GM12865 (cell line): ENCODE measurements around the gene SLC9C1.

Source experiments
- DNase-seq: peaks from one replicate; pipeline ENCODE4 v3.0.0; 2010; ENCODE audit warnings: low read depth
- H3K4me3 ChIP-seq: 2 replicates; pipeline ENCODE4 v1.5.1; 2011; ENCODE audit warnings: mild to moderate bottlenecking, low read depth, low read length, control low read depth
- TF ChIP-seq, protein P1 (sequence below): IDR thresholded peaks from 2 replicates; pipeline ENCODE4 v1.5.1; 2011; ENCODE audit warnings: low read length, control low read depth, low read depth, inconsistent platforms; ENCODE audit not compliant: insufficient read depth; ENCODE audit errors: missing control alignments

Gene SLC9C1

GRCh38 chr3:112132975-112133448 lies 161.0 kb downstream of the SLC9C1 start, which contains the start of gene GCSAM:
Gene GCSAM, minus strand, starts transcription at chr3:112133248. Its CDS starts 128 bp downstream, at chr3:112133120.
- TF ChIP-seq, protein P1, sequence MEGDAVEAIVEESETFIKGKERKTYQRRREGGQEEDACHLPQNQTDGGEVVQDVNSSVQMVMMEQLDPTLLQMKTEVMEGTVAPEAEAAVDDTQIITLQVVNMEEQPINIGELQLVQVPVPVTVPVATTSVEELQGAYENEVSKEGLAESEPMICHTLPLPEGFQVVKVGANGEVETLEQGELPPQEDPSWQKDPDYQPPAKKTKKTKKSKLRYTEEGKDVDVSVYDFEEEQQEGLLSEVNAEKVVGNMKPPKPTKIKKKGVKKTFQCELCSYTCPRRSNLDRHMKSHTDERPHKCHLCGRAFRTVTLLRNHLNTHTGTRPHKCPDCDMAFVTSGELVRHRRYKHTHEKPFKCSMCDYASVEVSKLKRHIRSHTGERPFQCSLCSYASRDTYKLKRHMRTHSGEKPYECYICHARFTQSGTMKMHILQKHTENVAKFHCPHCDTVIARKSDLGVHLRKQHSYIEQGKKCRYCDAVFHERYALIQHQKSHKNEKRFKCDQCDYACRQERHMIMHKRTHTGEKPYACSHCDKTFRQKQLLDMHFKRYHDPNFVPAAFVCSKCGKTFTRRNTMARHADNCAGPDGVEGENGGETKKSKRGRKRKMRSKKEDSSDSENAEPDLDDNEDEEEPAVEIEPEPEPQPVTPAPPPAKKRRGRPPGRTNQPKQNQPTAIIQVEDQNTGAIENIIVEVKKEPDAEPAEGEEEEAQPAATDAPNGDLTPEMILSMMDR: no peak
- peak; percentile 98 for DNase-seq
- peak within 1 kb of the TSS; percentile 90 for H3K4me3 ChIP-seq

DNA sequence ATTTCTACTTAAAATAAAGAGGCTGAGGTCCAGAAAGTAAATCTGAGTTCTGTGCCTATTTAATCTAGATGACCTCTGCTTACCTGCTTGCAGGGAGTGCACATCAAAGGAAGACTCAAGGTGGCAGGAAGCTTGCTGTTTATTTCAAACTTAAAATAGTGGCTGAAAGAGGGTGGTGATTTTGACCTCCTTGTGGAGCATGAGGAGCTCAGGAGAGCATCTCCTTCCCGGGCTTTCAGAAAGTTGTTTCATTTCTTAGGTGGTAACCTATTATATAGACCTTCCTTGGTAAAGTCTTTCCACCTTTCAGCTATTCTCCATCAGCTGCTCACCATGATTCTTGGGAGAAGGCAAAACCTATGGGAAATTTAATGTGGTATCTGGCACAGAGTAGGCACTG lies 161.5 kb downstream of the SLC9C1 start:
- TF ChIP-seq, protein P1: no peak
- peak overlapping the region; percentile 90 for H3K4me3 ChIP-seq
- peak; percentile 68 for DNase-seq

- DNase-seq: peak; percentile 44
- peak overlapping the region; percentile 90 for H3K4me3 ChIP-seq
These were observed 161.9 kb downstream of the SLC9C1 start for GRCh38 chr3:112132088-112132487.

GRCh38 chr3:112131111-112131510 lies 162.9 kb downstream of the SLC9C1 start:
- TF ChIP-seq, protein P1: no peak

More at GRCh38 chr3:112132088-112132487, 161.9 kb downstream of the SLC9C1 start:
- TF ChIP-seq, protein P1: no peak

DNA sequence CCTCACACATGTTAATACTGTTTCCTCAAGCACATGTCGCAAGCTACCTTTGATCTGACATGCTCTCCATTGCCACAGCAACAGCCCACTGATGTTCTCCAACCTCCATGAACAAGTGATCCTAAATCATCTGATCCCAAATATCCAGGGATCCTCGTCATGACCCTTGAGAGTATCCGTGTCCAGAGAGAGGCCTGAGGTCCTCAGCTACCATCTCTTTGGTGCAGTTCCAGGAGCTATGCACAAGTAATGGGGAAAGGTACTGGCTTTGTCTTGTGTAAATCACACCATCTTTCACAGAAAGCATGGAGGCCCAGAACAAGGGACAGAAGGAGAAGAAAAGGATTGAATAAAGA lies 163.4 kb downstream of the SLC9C1 start:
- H3K4me3 ChIP-seq: peak overlapping the region; percentile 90
- DNase-seq: peak; percentile 51
- TF ChIP-seq, protein P1: no peak

More at GRCh38 chr3:112131111-112131510, 162.9 kb downstream of the SLC9C1 start:
- peak overlapping the region; percentile 90 for H3K4me3 ChIP-seq
- peak; percentile 51 for DNase-seq

DNA sequence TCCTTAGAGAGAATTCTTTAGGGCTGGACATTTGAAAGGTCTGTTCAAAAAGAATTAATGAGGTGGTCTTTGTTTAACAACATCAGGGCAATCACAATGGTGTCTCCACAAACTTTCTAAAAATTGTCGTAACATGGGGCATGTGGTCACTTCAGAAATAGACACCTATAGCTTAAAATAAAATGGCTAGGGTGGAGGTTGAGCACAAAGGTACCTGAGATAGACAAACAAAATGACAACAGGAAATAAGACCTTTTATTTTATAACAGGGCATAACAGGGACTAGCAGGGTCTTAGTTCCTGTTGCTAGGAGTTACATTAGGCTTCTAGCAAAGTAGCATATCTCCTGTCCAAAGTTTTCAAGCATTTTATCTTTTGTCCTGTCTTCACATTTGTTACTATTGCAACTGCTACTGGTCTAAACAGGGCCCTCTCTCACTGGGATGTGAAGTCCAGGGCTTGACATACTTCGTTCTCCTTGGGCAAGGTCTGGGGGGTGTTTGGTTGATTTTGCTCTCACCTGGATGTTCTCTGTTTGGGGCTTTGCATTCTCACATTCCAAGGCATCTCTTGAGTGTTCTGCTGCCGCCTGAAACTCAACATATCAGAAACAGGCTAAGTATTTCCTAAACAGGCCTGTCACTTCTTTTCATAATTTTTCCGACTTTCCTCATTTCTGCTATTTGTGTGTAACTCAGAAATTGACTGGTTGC lies 163.9 kb downstream of the SLC9C1 start:
- TF ChIP-seq, protein P1: no peak
- peak overlapping the region; percentile 90 for H3K4me3 ChIP-seq
- peak; percentile 55 for DNase-seq
